ENCODE measurements around the gene OR10J4.
"Not testable (repeated sequence)": the region's sequence is repeated elsewhere in the genome, so short reads cannot be mapped to it uniquely, and the experiment has no call there.

OR10J4 gene

GRCh38 chr1:159431904-159432303 lies at the start of gene OR10J4:
TSS of gene OR10J4 (plus strand) at chr1:159432204.
- DNase-seq (ENCODE audit: low spot score) = no peak

GRCh38 chr1:159406821-159407220 lies 25.2 kb upstream of the OR10J4 start:
- no peak for DNase-seq (ENCODE audit: low spot score)

GRCh38 chr1:159408862-159409400 lies 23.1 kb upstream of the OR10J4 start:
- DNase-seq (ENCODE audit: low spot score) = no peak

GRCh38 chr1:159421821-159422220 lies 10.2 kb upstream of the OR10J4 start:
- DNase-seq (ENCODE audit: low spot score) = no peak

- DNase-seq (ENCODE audit: low spot score) = no peak
These were observed 3.5 kb upstream of the OR10J4 start for GRCh38 chr1:159428536-159428935.

- no peak for DNase-seq (ENCODE audit: low spot score)
These were observed 2.7 kb upstream of the OR10J4 start for GRCh38 chr1:159429074-159429861.

- no peak for DNase-seq (ENCODE audit: low spot score)
These were observed 1.0 kb upstream of the OR10J4 start for GRCh38 chr1:159430985-159431384.

GRCh38 chr1:159436469-159436868 lies 4.5 kb downstream of the OR10J4 start:
- DNase-seq (ENCODE audit: low spot score) = no peak

- no peak for DNase-seq (ENCODE audit: low spot score)
These were observed 7.4 kb downstream of the OR10J4 start, which contains the start of gene OR10J1 for GRCh38 chr1:159439422-159439821. TSS of gene OR10J1 (plus strand) at chr1:159439722. CDS start at chr1:159439792, 70 bp downstream.

GRCh38 chr1:159441360-159441759 lies 9.4 kb downstream of the OR10J4 start:
- DNase-seq (ENCODE audit: low spot score) = no peak

- no peak for DNase-seq (ENCODE audit: low spot score)
These were observed 10.4 kb downstream of the OR10J4 start for GRCh38 chr1:159442428-159442827.

- no peak for DNase-seq (ENCODE audit: low spot score)
These were observed 11.2 kb downstream of the OR10J4 start for GRCh38 chr1:159443066-159443750.

- DNase-seq (ENCODE audit: low spot score) = no peak
These were observed 12.5 kb downstream of the OR10J4 start for GRCh38 chr1:159444511-159444910.

- no peak for DNase-seq (ENCODE audit: low spot score)
These were observed 16.2 kb downstream of the OR10J4 start for GRCh38 chr1:159448181-159448580.

GRCh38 chr1:159449605-159450004 lies 17.6 kb downstream of the OR10J4 start:
- DNase-seq (ENCODE audit: low spot score) = not testable (repeated sequence)

GRCh38 chr1:159459551-159459950 lies 27.5 kb downstream of the OR10J4 start:
- DNase-seq (ENCODE audit: low spot score) = no peak

- no peak for DNase-seq (ENCODE audit: low spot score)
These were observed 33.2 kb downstream of the OR10J4 start for GRCh38 chr1:159465191-159465603.

GRCh38 chr1:159468321-159468720 lies 36.3 kb downstream of the OR10J4 start:
- no peak for DNase-seq (ENCODE audit: low spot score)

GRCh38 chr1:159469921-159470533 lies 38.0 kb downstream of the OR10J4 start:
- DNase-seq (ENCODE audit: low spot score) = no peak

- no peak for DNase-seq (ENCODE audit: low spot score)
These were observed 41.3 kb downstream of the OR10J4 start for GRCh38 chr1:159473335-159473734.

GRCh38 chr1:159474926-159475325 lies 42.9 kb downstream of the OR10J4 start:
- DNase-seq (ENCODE audit: low spot score) = no peak
